Measurements from ENCODE around the gene ABHD17C. TPM values are rescaled to one million over a fixed set of nuclear protein-coding genes. Genes with fewer than 3 reads are reported as not detected.

Gene ABHD17C
- total and polyA plus RNA-seq, 2 of the 8 experiments (the other 6 are each of a cell fraction or from before 2014, with no cell fraction given): 20.2 to 29.8 TPM

- no peak for TF ChIP-seq CHD7 (IDR thresholded peaks at IDR 0.05; ENCODE audit: insufficient replicate concordance, low read length)
- peak; percentile 63 for TF ChIP-seq TAF7 (optimal IDR thresholded peaks at IDR 0.05; ENCODE audit: borderline replicate concordance, low read depth, low read length)
- no peak for TF ChIP-seq SUZ12 (IDR thresholded peaks at IDR 0.05; ENCODE audit: low read length)
- TF ChIP-seq BCL11A (IDR thresholded peaks at IDR 0.05; ENCODE audit: low read depth in 2 of 2, low read length in 2 of 2): no peak
- peak; percentile 5; the same call in 1 of the 2 replicates for TF ChIP-seq MAX (IDR thresholded peaks at IDR 0.05)
- TF ChIP-seq CTBP2 (IDR thresholded peaks at IDR 0.05; ENCODE audit: borderline replicate concordance, insufficient read depth, insufficient read length, low read length): no peak
- no peak for TF ChIP-seq ASH2L (IDR thresholded peaks at IDR 0.05; ENCODE audit: low read length)
- no peak for TF ChIP-seq EGR1 (IDR thresholded peaks at IDR 0.05; ENCODE audit: borderline replicate concordance, low read depth, low read length)
- TF ChIP-seq TEAD4 (IDR thresholded peaks at IDR 0.05; ENCODE audit: low read depth, low read length): no peak
- TF ChIP-seq BRCA1 (IDR thresholded peaks at IDR 0.05; ENCODE audit: low read depth, low read length): no peak
- no peak for TF ChIP-seq SP2 (IDR thresholded peaks at IDR 0.05; ENCODE audit: low read length)
Measured at GRCh38 chr15:80778964-80779657, 84.0 kb downstream of the ABHD17C start, which contains the start of gene CEMIP (continued).

All from H1 (cell line).